H7 (cell line): ENCODE results near the gene SPATA2. TPM values are rescaled to one million over a fixed set of nuclear protein-coding genes. Genes with fewer than 3 reads are reported as not detected.
"Not testable (repeated sequence)": the region's sequence is repeated elsewhere in the genome, so short reads cannot be mapped to it uniquely, and the experiment has no call there.

Experiments used
- DNase-seq: peaks from one replicate; pipeline ENCODE4 v3.0.0; 2012
- H3K27me3 ChIP-seq: 2 replicates; pipeline ENCODE4 v1.6.0; 2011; ENCODE audit warnings: mild to moderate bottlenecking, low read length; ENCODE audit not compliant: control insufficient read depth, insufficient read depth
- H3K36me3 ChIP-seq: replicated peaks from 2 replicates; pipeline ENCODE4 v1.5.1; 2011; ENCODE audit warnings: low read length; ENCODE audit not compliant: control insufficient read depth, insufficient read depth
- H3K4me3 ChIP-seq: 2 replicates; pipeline ENCODE4 v1.5.1; 2011; ENCODE audit warnings: low read depth, mild to moderate bottlenecking, control low read depth, low read length, moderate library complexity; ENCODE audit not compliant: insufficient read depth
- total RNA-seq: library from RNA; depleted of rRNA; stranded (reverse); fragments of >200 nt; shearing (Covaris generic); gene quantifications from 2 replicates; pipeline ENCODE4 v1.2.3, GENCODE V29; 2014

Gene SPATA2
- total RNA-seq, 1 experiment from 2014 or later, result 11.5 TPM

GRCh38 chr20:49901588-49901987 is 13.7 kb downstream of the SPATA2 start:
- Histone ChIP-seq H3K4me3 (no peak overlapping the region), H3K36me3 (peaks cover 4% of the 10 kb centered on the region), H3K27me3 (no peaks in the 10 kb centered on the region)
- no peak for DNase-seq

GRCh38 chr20:49899541-49900383 is 15.6 kb downstream of the SPATA2 start:
- peak; percentile 17 for DNase-seq
- Histone ChIP-seq H3K27me3 (no peaks in the 10 kb centered on the region), H3K36me3 (peaks cover 4% of the 10 kb centered on the region), H3K4me3 (no peak overlapping the region)

- no peak overlapping the region for H3K4me3 ChIP-seq
- H3K27me3 ChIP-seq, result no peaks in the 10 kb centered on the region
- DNase-seq, result no peak
- no peaks in the 10 kb centered on the region for H3K36me3 ChIP-seq
Observed at GRCh38 chr20:49896204-49896603, 19.1 kb downstream of the SPATA2 start.

GRCh38 chr20:49895474-49896093 is 19.7 kb downstream of the SPATA2 start:
- not testable (repeated sequence) for H3K4me3 ChIP-seq, H3K27me3 ChIP-seq, H3K36me3 ChIP-seq, DNase-seq

GRCh38 chr20:49894073-49894470 is 21.3 kb downstream of the SPATA2 start:
- DNase-seq, result peak; percentile 25
- Histone ChIP-seq H3K4me3 (no peak overlapping the region), H3K27me3 (no peaks in the 10 kb centered on the region), H3K36me3 (no peaks in the 10 kb centered on the region)

GRCh38 chr20:49893242-49894072 is 21.9 kb downstream of the SPATA2 start:
- H3K36me3 ChIP-seq, result no peaks in the 10 kb centered on the region
- H3K27me3 ChIP-seq, result no peaks in the 10 kb centered on the region
- DNase-seq, result peak; percentile 33
- no peak overlapping the region for H3K4me3 ChIP-seq

- Histone ChIP-seq H3K27me3 (no peaks in the 10 kb centered on the region), H3K4me3 (no peak overlapping the region), H3K36me3 (no peaks in the 10 kb centered on the region; the same call in 1 of the 2 replicates)
- DNase-seq, result peak; percentile 35
Observed at GRCh38 chr20:49892817-49893216, 22.5 kb downstream of the SPATA2 start.

GRCh38 chr20:49892260-49892659 is 23.1 kb downstream of the SPATA2 start:
- Histone ChIP-seq H3K27me3 (no peaks in the 10 kb centered on the region), H3K36me3 (no peaks in the 10 kb centered on the region; the same call in 1 of the 2 replicates)
- peak; percentile 48 for DNase-seq

GRCh38 chr20:49891476-49892110 is 23.7 kb downstream of the SPATA2 start:
- H3K27me3 ChIP-seq, result no peaks in the 10 kb centered on the region
- no peak overlapping the region for H3K4me3 ChIP-seq
- DNase-seq, result peak; percentile 49
- no peaks in the 10 kb centered on the region; the same call in 1 of the 2 replicates for H3K36me3 ChIP-seq

More at GRCh38 chr20:49892260-49892659, 23.1 kb downstream of the SPATA2 start:
- no peak overlapping the region for H3K4me3 ChIP-seq

GRCh38 chr20:49890471-49891361 is 24.6 kb downstream of the SPATA2 start:
- H3K4me3 ChIP-seq, result no peak overlapping the region
- no peaks in the 10 kb centered on the region for H3K27me3 ChIP-seq
- DNase-seq, result peak; percentile 78
- H3K36me3 ChIP-seq, result no peaks in the 10 kb centered on the region; the same call in 1 of the 2 replicates

- H3K27me3 ChIP-seq, result no peaks in the 10 kb centered on the region
- no peak overlapping the region for H3K4me3 ChIP-seq
- peak; percentile 82 for DNase-seq
Observed at GRCh38 chr20:49889935-49890333, 25.4 kb downstream of the SPATA2 start.

GRCh38 chr20:49889001-49889934 is 26.1 kb downstream of the SPATA2 start:
- Histone ChIP-seq H3K36me3 (peaks cover 1% of the 10 kb centered on the region), H3K27me3 (no peaks in the 10 kb centered on the region), H3K4me3 (no peak overlapping the region)
- no peak for DNase-seq

More at GRCh38 chr20:49889935-49890333, 25.4 kb downstream of the SPATA2 start:
- no peaks in the 10 kb centered on the region; the same call in none of the 2 replicates for H3K36me3 ChIP-seq
